ENCODE data around the gene CHCHD3. TPM values are rescaled to one million over a fixed set of nuclear protein-coding genes. Genes with fewer than 3 reads are reported as not detected.

Gene CHCHD3
- total RNA-seq, 1 experiment from 2014 or later: 287 TPM

- DNase-seq (ENCODE audit: low read depth, low spot score): no peak
- in situ Hi-C loops (cut with HindIII; ENCODE audit: low pct_unique_long_range_greater_than_20kb, low sequenced_read_pairs): no loop called here
These were observed 209.9 kb downstream of the CHCHD3 start for GRCh38 chr7:132872034-132872433.

DNA sequence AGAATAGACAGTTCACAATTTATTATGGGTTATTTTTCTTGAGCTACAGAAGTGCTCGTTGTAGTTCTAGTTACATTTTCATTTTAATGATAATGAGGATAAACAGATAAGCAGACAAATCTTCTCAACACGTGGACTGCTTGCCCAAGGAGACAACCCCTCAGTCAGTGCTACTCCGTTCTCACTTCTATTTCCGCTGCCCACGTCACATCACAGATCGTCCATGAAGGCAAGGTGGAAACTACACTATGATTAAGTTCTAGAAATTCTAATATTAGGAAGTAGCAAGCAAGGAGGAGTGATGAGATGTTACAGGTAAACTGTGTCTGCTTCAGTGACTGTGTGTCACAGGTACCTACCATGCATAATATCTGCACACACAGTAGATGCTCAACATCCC is 210.5 kb downstream of the CHCHD3 start:
- DNase-seq (ENCODE audit: low read depth, low spot score): no peak
- in situ Hi-C loops (cut with HindIII; ENCODE audit: low pct_unique_long_range_greater_than_20kb, low sequenced_read_pairs): no loop called here

DNA sequence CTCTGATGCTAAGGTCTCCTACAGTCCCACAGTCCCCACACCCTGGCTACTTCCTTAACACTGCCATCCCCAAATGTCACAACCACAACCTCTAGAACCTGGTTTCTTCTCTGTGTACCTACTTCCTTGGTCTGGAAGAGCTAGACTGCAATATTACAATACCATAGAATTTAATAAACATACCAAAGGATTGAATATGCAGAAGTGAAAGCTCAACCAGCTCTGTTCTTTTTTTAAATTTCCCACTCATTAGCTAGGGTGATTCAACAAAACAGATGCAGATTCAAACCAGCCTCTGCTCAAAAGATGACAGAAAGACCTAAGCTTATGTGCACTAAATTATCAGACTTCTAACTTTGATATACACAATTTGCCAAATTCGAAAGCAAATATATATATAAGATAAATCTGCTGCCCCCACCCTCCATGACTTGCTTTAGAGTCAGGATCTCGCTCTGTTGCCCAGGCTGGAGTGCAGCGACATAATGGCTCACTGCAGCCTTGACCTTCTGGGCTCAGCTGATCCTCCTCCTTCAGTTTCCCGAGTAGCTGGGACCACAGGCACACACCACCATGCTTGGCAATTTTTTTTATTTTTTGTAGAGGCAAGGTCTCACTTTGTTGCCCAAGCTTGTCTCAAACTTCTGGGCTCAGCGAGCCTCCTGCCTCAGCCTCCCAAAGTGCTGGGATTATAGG is 212.6 kb downstream of the CHCHD3 start:
- DNase-seq (ENCODE audit: low read depth, low spot score): no peak
- in situ Hi-C loops (cut with HindIII; ENCODE audit: low pct_unique_long_range_greater_than_20kb, low sequenced_read_pairs): no loop called here

DNA sequence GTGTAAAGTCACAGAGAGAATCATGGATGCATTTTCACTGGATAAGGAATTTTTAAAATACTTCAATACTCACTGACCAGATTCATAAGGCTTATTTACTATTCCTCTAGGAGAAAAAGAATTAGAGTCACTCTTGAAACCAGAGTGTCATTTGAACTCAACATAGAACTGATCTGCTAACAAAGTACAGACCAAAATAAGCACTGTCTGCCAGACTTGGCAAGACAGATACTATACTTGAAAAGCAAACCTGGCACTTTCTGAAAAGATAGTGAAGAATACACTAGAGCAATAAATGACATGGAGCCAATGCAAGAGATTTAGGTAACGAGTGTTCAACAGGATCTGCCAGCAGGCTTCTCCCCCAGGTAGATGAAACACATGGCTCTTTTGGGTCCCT is 215.3 kb downstream of the CHCHD3 start:
- in situ Hi-C loops (cut with HindIII; ENCODE audit: low pct_unique_long_range_greater_than_20kb, low sequenced_read_pairs): no loop called here
- DNase-seq (ENCODE audit: low read depth, low spot score): no peak

DNA sequence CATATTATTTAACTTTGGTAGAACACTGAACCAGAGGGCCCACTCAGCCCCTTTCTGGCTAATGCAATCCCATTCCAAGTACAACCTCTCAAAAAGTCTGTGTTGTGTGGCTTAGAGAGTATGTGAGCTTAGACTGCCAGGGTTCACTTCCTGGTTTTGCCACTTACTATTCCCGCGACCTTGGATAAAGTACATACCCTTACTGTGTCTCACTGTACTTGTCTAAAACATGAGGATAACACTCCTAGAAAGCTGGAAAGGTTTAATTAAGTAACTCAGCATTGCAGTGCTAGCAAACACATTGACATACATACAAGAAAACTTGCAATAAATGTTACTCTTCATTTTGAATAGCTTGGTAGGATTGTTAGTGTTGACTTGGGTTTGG is 215.8 kb downstream of the CHCHD3 start:
- in situ Hi-C loops (cut with HindIII; ENCODE audit: low pct_unique_long_range_greater_than_20kb, low sequenced_read_pairs): no loop called here

DNA sequence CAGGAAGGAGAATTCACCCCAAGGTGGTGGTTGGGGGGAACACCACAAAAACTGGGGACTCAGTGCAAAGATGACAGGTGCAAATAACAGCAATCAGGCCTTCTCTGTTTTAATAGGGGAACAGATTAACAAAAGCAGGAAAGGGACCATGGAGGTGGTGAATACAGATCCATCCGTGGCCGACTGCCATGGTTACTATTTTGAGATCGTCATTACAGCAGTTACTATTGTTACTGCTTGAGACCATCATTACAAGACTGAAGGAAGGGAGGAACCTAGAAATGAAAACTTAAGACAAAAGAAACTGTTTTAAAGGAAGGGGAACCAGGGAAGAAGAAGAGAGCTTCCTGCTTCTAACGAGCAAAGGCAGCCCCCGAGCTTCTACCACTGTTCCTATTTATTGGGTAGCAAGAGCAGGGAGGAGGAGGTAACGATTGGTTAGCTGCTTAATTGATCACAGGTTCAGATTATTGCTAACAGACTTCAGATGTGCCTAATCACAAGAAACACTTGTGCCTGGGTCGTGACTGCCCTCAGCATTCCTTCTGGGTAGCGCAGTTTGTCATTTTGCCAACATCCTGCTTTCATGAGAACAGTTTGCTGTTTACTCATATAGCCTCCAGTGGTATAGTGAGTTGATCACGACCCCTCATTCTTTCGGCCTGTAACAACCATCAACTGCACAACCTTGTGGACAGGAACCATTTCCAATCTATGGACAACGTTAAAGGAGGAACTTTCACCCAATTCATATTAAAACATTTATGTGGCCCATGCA is 216.3 kb downstream of the CHCHD3 start:
- DNase-seq (ENCODE audit: low read depth, low spot score): peak; percentile 72
- in situ Hi-C loops (cut with HindIII; ENCODE audit: low pct_unique_long_range_greater_than_20kb, low sequenced_read_pairs): no loop called here

More for the DNA sequence above, 215.8 kb downstream of the CHCHD3 start:
- DNase-seq (ENCODE audit: low read depth, low spot score): no peak

GRCh38 chr7:132861940-132862554 is 219.8 kb downstream of the CHCHD3 start:
- DNase-seq (ENCODE audit: low read depth, low spot score): no peak
- in situ Hi-C loops (cut with HindIII; ENCODE audit: low pct_unique_long_range_greater_than_20kb, low sequenced_read_pairs): no loop called here

DNA sequence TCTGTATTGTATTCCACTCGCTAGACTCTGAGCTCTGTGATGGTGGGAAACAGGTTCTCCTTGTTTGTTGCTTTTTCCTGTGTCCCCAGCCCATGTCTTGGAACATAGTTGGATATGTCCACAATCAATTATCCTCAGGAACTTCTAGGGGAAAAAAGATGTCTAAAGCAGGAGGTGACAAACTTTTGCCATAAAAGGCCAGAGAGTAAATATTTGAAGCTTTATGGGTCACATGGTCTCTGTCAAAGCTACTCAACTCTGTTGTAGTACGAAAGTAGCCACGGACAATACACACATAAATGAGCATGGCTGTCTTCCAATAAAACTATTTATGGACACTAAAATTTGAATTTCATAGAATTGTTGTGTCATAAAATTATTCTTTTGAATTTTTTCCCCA is 220.5 kb downstream of the CHCHD3 start:
- DNase-seq (ENCODE audit: low read depth, low spot score): no peak

GRCh38 chr7:132859199-132859598 is 222.7 kb downstream of the CHCHD3 start:
- in situ Hi-C loops (cut with HindIII; ENCODE audit: low pct_unique_long_range_greater_than_20kb, low sequenced_read_pairs): no loop called here

More for the DNA sequence above, 220.5 kb downstream of the CHCHD3 start:
- in situ Hi-C loops (cut with HindIII; ENCODE audit: low pct_unique_long_range_greater_than_20kb, low sequenced_read_pairs): no loop called here

GRCh38 chr7:132858760-132859159 is 223.1 kb downstream of the CHCHD3 start:
- no peak for DNase-seq (ENCODE audit: low read depth, low spot score)
- in situ Hi-C loops (cut with HindIII; ENCODE audit: low pct_unique_long_range_greater_than_20kb, low sequenced_read_pairs): no loop called here

More at GRCh38 chr7:132859199-132859598, 222.7 kb downstream of the CHCHD3 start:
- DNase-seq (ENCODE audit: low read depth, low spot score): no peak

DNA sequence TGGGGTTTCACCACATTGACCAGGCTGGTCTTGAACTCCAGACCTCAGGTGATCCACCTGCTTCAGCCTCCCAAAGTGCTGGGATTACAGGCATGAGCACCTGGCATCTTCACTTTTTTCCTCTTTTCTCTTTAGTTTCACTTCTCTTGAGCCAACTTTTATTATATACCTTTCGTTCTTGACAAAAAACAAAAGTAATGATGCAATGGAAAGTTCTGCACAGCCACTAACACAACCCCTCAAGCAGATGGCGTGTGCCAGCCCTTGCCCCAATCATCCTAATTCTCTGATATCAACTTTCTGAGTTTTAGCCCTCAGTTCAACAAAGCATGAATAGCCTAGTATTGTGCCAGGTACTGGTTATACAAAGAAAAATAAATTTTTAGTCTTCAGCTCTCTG is 223.6 kb downstream of the CHCHD3 start:
- in situ Hi-C loops (cut with HindIII; ENCODE audit: low pct_unique_long_range_greater_than_20kb, low sequenced_read_pairs): no loop called here
- no peak for DNase-seq (ENCODE audit: low read depth, low spot score)

DNA sequence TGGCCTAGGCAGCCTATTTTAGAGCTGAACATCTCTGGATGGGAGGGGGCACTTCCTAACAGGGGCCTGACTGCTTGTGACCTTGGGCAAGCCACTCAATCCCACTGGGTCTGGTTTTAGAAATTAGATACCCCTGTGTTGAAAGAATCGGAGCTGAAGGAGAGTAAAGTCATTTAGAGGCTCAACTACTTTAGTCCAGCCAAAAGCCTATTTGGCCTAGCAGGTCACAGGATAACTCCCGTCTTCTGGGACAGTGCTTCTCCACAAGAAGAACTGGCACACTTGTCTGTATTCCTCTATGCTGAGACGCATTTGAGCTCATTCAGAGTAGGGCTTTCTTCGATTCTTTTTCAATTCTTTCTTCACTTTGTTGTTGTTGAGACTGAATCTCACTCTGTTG is 224.2 kb downstream of the CHCHD3 start:
- in situ Hi-C loops (cut with HindIII; ENCODE audit: low pct_unique_long_range_greater_than_20kb, low sequenced_read_pairs): no loop called here
- DNase-seq (ENCODE audit: low read depth, low spot score): no peak

DNA sequence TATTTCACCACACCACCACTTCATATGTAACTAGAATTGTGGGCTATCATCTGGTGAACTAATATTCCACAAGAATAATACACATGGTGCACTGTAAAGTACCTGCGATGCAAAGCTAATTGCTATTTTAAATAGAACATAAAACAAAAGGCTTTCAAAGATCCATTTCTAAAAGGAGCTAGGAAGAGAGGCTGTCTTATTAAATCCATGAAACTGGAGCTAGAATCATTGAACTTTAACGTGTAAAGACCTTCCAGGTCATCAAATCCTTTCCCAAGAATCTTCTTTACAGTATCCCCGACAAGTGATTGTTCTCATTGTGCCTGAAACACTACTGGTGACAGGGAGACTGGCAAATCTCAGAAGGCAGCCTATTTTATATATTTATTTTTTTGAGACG is 224.9 kb downstream of the CHCHD3 start:
- in situ Hi-C loops (cut with HindIII; ENCODE audit: low pct_unique_long_range_greater_than_20kb, low sequenced_read_pairs): no loop called here
- no peak for DNase-seq (ENCODE audit: low read depth, low spot score)

- DNase-seq (ENCODE audit: low read depth, low spot score): no peak
- in situ Hi-C loops (cut with HindIII; ENCODE audit: low pct_unique_long_range_greater_than_20kb, low sequenced_read_pairs): no loop called here
These were observed 225.5 kb downstream of the CHCHD3 start for GRCh38 chr7:132856416-132856815.

DNA sequence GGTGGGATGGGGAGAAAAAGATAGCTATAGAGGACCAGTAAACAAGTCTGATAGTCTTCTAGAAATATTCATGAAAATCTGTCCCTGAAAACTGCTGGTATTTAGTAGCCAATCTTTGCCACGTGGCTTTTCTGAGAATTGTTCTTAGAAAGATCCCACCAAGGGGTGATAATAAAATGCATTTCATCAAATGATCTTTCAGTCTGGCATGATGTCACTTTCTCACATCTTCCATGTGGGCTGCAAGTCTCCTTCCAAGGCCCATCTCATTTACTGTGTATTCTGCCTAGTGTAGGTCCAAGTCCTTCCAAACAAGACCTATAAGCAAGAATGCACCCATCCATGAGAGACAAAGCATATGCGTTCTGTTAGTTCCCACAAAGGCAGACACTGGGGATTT is 226.0 kb downstream of the CHCHD3 start:
- in situ Hi-C loops (cut with HindIII; ENCODE audit: low pct_unique_long_range_greater_than_20kb, low sequenced_read_pairs): no loop called here
- no peak for DNase-seq (ENCODE audit: low read depth, low spot score)

GRCh38 chr7:132854238-132854637 is 227.7 kb downstream of the CHCHD3 start:
- no peak for DNase-seq (ENCODE audit: low read depth, low spot score)
- in situ Hi-C loops (cut with HindIII; ENCODE audit: low pct_unique_long_range_greater_than_20kb, low sequenced_read_pairs): no loop called here

- DNase-seq (ENCODE audit: low read depth, low spot score): no peak
- in situ Hi-C loops (cut with HindIII; ENCODE audit: low pct_unique_long_range_greater_than_20kb, low sequenced_read_pairs): no loop called here
These were observed 234.5 kb downstream of the CHCHD3 start for GRCh38 chr7:132847376-132847775.

DNA sequence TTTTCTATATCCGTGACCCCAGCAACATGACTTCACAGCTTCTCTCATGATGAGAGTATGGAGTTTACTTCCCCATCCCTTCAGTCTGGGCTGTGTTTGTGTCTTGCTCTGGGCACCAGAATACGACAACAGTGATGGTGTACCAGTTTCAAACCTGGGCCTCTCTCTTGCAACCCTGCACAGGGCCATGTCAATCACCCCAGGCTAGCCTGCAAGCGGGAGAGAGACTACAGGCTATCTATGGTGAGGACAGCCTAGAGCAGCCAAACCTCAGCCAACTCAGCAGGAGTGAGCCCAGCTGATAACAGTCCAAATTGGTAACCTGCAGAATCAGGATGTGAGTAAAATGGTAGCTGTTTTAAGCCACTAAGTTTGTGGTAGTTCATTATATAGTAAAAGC is 235.8 kb downstream of the CHCHD3 start:
- no peak for DNase-seq (ENCODE audit: low read depth, low spot score)
- in situ Hi-C loops (cut with HindIII; ENCODE audit: low pct_unique_long_range_greater_than_20kb, low sequenced_read_pairs): no loop called here

DNA sequence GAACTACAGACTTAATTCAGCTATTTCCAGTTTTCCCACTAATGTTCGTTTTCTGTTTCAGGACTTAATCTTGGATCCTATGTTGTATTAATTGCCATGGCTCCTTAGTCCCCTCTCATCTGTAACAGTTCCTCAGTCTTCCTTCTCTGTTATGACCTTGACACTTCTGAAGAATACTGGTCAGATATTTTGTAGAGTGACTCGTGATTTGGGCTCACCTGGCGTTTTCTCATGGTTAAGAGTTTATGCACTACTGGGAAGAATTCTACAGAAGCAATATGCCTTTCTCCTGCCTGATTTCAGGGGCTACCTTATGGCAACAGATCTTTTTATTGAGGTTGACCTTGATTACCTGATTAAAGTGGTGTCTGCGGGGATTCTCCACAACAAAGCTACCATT is 239.4 kb downstream of the CHCHD3 start:
- in situ Hi-C loops (cut with HindIII; ENCODE audit: low pct_unique_long_range_greater_than_20kb, low sequenced_read_pairs): no loop called here
- no peak for DNase-seq (ENCODE audit: low read depth, low spot score)
